HG03108 (cell line): ENCODE data around the gene BSND.
"Not testable (repeated sequence)": the region's sequence is repeated elsewhere in the genome, so short reads cannot be mapped to it uniquely, and the experiment has no call there.

ENCODE experiments used
- ATAC-seq: cut with Tn5 transposase; IDR thresholded peaks from one replicate; pipeline ENCODE4 v1.9.1; 2021; ENCODE audit warnings: moderate library complexity; ENCODE audit not compliant: unreplicated experiment

Gene BSND

DNA sequence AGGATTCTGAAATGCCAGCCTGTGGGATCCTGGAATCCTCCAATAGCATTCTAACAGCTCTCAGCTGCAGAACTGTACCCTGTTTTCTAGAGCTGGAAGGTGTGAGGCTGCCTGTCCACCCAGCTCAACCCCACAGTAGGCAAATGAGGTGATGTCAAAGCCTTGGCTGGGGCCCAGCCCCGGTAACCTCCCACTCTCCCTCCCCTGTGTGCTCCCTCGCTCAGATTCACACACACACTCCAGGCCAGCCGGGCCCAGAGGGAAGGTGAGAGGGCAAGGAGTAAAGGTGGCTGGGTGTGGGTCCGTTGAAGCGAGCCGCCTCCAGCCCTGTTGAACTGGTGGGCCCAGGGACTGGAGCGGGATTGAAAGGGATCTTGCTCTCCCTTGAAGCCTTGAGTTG is at the start of gene BSND:
Gene BSND (plus strand): TSS at position 257 of the 400 bp plus-strand sequence. CDS start 254 bp downstream, outside the sequence.
- ATAC-seq = no peak

DNA sequence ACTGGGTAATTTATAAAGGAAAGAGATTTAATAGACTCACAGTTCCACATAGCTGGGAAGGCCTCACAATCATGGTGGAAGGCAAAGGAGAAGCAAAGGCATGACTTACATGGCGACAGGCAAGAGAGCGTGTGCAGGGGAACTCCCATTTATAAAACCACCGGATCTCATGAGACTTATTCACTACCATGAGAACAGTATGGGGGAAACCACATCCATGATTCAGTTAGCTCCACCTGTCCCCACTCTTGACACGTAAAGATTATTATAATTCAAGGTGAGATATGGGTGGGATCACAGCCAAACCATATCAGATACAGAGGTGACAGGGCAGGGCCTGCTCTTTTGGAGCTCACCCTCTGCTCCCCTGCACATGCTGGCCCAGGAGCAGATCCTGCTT is 49.7 kb upstream of the BSND start:
- ATAC-seq = no peak

DNA sequence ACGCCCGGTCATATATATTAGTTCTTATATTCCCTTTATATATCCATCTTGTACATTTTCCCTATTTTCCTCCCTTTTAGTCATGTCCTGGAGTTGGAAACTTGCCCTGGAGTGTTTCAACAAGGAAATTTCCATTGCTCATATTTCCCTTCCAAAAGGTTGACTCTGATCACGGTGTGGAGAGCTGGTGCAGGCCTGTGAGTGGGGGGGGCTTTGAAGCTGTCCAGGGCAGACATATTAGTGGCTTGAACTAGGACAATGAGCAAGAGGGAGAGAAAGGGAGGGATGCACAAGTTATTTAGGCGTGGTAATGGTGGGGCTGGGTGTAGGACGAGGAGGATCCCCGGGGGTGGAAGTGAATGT is 48.7 kb upstream of the BSND start:
- ATAC-seq = no peak

DNA sequence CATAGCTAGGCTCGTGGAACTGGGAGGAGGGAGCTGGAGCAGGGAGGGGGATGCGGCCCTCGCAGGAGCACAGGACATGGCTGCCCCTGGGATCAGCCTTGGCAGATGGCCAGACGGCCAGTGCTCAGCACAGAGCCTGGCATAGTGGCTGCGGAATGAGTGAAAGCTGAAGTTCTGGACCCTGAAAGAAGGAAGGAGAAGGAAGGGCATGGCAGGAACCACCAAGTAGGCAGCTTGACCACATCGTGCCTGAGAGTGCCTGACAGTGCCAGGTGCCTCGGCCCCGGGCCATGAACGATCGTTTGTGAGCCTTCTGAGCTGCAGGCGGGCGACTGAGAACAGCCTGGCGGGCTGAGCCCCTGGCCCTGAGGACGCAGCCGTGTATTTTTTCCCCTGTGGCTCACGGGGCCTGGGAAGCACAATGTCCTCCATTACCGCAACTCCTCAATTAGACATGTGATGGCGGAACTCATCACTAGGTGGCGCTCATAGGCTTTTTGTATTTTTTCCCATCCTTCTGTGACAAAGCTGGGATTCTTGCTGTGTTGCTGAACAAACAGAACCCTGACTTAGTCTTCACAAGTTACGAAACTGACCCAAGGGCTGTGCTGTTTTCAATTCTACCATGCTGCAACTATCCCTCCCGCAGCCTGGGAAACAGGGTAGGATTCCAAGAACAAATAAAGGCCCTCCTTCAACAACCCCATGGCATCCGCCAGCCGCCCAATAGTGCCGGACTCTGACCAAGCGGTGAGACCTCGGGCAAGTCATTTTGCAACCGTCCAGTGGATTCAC is 48.2 kb upstream of the BSND start:
- ATAC-seq = no peak

DNA sequence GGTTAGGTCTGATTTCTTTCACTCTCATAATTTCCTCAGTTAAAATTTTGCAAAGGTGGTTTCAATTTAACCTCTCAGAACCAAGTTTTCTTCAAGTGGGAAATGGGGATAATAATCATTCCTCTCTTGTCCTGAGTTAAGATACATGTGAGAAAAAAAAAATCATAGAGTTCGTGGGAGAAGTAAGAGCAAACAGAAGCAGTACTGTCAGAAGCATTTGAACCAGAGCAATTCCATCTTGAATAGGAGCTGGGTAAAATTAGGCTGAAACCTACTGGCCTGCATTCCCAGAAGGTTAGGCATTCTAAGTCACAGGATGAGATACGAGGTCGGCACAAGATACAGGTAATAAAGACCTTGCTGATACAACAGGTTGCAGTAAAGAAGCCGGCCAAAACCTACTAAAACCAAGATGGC is 46.9 kb upstream of the BSND start:
- ATAC-seq = no peak

DNA sequence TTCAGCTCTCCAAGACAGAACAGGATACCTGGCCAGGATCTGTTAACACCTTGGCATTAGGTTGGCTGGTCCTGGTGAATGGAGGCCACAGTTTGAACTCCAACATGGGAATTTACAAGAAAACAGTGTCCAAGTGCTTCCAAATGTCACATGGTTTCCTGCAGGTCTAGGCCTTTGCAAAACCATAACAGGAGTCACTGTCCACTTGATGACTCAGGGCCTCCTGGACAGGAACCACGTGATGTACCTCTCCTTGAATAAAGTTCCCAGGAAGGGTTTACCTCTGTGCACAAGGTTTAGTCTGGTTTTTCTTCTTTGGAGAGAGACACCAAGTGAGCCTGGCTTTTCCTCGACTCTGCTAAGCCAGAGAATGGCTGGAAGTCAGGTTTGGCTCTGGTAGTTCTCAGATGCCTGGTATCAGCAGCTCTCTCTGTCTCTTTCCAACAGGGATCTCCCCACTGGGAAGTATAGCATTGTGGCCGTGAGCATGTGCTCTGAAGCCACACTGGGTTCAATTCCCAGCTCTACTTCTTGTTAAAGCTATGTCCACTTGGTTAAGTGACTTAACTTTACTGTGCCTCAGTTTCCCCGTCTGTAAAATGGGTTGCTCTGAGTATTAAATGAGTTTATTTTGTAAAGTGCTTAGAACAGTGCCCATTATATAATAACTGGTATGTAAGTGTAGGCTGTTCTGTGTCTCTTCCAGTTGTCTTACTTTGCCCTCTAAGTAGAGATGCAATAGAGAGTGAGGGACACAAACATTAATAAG is 45.6 kb upstream of the BSND start:
- ATAC-seq = no peak

DNA sequence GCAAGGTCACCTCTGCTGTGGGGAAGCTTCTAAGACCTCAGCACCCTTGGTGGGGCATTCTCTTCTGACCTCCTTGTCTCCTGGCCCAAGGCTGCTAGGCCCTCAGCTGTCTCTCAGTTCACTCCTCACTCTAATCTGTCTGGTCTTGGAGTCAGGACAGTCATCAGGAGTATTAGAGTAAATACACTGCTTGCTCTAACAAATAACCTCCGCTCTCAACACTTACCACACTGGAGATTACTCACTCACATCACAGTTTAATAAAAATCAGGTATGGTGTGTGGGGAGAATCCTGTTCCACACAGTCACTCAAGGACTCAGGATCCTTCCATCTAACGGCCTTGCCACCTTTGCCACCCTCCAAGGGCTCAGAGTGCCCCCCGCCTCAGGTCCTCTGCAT is 44.9 kb upstream of the BSND start:
- no peak for ATAC-seq

DNA sequence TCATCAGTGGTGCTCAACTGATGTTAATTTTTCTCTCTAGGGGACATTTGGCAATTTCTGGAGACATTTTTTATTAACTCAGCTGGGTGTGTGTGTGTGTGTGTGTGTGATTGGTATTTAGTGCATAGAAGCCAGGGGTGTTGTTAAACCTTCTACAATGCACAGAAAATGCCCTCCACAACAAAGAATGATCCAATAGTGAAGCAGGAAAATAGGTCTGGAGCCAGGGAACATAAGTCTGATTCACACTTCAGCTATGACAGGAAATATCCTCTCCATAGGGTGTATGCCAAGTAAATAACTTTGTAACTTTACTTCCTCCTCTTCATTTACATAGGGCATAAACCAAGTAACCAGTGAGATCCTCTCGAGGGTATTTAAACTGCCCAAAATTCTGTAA is 43.4 kb upstream of the BSND start:
- no peak for ATAC-seq

DNA sequence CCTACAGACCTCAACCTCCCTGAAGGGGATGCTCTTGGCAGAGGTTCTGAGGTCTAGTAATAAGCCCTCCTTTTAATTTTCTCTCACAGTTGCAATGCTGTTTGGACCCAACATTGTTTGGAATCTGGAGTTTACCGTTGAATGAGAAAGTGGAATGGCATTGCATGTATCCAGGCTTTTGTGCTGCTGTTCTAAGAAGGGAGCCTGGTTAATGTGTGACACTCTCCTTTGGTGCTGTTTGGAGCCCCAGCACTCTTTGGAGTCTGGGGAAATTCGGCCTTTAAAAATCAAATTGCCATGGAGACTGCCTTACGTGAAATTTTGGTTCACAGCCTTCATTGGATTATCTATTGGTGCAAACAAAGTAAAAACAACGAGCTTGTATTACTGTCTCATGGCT is 42.0 kb upstream of the BSND start:
- ATAC-seq = no peak

DNA sequence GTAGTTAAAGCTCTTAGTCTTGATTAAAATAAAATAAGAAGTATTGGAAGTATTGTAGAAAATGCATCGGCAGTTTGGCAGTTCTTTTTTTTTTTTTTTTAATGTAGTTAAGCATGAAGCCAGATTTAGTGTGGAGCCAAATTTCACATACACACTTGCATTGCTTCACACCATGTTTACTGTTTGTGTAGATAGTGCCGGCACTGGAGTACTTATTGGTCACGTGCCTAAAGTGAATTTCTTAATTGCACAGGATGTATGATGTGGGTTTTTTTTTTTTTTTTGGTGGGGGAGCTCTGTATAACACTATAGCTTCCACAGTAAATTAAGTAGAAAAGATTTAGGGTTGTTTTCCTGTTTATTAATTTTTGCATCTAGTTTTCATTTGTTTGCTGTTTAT is 39.5 kb upstream of the BSND start:
- no peak for ATAC-seq

DNA sequence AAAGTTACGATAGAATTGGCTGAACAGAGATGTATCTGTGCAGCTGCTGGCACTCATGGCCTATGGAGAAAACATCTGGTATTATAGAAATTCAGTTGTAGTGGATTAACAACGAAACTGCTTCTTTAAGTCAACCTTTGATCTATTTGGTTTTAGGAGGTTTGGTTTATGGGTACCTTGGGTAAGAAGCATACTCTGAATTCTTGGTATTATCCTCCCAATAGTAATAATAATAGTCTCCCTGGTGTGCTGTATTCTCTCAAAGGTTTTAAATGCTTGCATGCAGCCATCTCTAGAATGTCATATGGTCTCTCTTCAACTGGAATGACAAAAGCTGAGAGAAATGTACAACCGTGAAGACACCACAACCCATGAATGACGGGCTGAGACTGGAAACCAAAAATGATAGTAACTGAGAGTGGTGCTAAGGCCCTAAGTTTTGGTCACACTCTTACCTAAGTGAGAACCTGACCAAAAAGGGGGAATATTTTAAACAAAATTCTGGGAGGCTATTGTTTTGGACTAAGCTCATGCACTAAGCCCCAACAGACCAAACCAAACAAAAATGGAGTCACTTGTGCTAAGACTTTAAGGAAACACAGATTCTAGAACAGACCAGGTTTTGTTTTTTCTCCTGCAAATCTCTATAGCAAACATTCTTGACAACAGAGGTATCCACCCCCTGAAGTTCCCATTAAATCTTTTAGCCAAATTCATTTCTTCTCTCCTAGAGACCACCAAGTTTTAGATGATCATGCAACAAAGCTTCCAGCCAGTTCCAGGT is 35.9 kb upstream of the BSND start:
- no peak for ATAC-seq

DNA sequence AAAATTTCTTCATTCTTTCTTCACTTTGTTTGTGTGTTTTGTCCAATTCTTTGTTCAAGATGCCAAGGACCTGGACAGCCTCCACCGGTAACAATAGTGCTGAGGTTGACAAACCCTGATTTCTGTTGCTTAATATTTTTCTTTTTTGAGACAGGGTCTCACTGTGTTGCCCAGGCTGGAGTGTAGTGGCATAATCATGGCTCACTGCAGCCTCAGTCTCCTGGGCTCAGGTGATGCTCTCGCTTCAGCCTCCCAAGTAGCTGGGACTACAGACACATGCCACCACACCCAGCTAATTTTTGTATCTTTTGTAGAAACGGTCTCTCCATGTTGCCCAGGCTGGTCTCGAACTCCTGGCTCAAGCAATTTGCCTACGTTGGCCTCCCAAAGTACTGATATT is 34.9 kb upstream of the BSND start:
- not testable (repeated sequence) for ATAC-seq

DNA sequence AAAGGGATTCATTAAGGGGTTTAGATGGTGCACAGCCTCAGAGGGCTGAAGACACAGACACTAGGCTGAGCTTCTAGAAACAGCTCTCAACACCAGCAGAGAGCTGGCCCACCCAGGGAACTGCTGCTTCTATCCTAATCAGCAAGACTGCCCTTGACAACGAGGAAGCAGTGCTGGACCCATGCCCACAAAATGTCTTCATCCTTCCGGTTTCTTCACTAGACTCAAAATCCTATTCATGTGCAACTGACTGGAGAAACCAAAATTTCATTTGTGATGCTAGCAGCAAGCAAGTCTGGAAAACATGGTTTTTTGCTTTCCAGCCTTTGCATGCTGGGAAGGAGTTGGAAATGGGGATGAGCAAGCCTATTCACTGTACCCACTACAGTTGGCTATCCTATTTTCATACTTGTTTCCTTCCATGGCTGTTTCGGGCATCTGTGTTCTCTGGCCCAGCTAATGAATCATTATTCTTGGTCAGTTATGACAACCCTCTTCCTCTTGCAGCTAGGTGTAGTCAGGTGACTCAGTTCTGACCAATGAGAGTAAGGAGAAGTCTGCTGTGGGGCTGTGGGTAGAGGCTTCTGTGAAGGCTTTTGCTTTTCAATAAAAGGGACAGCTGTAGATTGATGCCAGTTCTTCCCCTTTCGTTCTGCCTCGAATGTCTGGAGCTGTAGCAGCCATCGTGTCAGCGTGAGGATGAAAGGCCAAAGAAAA is 33.0 kb upstream of the BSND start:
- ATAC-seq = peak; percentile 81

DNA sequence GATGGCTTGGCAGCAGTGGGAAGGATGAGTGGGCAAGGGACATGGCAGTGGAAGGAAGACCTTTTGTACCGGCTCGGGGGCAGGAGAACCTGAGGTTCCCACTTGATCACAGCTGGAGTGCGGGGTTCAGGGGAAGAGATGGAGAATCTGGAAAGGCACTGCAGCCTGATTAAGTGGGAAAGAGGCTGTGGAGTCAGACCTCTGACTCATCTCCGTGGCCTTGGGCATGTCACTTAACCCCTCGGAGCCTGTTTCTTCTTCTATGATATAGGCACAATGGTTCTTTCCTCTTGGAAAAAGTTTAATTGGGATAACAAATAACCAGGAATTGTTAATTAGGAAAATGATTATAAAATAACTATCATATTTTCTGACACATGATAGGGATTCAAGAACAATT is 31.4 kb upstream of the BSND start:
- ATAC-seq = no peak

DNA sequence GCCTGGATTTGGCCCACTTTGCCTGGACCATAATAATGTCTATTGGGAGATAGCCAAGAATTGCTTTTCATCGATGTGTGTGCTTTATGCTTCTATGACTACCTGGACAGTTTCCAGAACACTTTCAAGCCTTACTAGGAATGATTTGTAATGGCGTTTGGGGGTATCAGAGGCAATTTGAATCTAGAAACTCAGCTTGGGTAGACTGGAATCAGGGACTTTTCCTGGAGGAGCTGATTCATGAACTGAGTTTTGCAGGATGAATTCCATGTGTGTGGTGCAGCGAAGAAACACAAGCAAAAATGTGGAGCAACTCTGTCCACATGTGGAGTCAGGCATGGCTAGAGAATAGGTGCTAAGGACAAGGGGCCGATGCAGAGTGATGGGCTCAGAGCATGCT is 30.2 kb upstream of the BSND start:
- ATAC-seq = no peak

DNA sequence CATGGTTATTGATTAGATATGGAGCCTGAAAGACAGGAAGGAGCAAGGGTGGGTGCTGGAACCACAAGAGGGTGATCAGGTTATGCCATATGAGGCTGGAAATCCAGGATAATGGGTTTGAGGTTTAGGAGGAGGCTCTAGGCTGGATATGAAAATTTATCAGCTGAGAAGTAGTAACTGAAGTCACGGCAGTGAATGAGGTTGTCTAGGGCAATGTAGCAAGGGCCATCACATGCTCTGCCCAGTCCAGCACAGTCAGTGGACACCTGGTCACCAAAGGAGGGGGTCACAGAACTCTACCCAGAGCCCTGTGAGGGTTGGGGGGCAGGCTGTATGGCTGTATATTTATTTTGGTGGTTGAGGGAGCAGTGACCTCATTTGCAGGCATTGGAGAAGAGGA is 28.9 kb upstream of the BSND start:
- ATAC-seq = no peak

DNA sequence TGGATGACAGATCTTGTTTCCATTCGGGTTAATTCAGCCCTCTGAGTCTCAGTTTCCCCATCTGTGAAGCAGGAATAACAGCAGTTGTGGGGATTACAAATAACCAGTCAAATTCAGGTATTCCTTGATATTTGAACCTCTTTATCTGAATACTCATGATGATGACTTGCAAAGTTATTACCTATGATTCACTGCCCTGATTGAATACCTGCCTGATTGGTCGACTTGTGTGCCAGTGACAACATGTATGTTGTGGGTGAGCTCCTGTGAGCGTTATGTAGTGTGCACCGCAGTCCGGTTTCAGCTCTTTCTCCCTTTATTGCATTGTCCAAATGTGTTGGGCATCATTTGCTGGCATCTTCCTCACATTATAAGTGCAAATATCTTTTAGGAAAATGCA is 27.8 kb upstream of the BSND start:
- no peak for ATAC-seq

DNA sequence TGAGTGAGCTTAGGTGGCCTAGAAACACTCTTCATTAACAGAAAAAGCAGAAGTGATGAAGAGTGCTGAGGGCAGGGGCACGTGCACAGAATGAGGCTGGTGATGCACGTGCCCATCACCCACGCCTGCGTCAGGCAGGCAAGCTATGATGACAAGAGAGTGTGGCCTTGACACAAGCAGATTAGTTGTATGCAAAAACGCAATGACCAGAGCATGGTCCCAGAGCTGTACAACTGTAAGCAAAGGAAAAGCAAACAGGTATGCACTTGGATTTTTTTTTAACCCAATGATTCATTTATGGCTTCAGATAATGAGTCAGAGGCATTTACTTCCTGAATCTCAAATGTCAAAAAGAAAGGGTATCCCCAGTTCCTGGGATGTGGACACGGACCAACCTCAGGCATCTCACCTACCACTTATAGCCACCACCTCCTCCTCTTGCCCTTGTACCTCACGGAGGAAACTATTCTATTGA is 27.4 kb upstream of the BSND start:
- ATAC-seq = peak; percentile 82

DNA sequence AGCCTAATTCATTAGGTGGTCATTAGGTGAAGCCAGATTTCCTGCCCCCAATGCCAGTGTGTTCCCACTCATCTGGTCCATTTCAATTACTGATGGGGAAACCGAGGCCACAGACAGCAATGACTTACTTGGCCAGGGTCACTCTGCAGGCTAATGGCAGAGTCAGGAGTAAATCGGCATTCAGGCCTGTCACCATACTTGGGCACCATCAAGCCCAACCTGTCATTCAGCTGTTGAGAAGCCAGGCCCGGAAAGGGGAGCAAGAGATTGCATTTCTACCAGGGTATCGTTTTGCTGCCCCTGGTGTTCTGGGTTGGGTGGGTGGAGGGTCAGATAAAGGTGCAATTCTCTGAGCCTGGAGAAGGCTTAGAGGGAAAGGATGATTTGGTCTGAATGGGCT is 26.3 kb upstream of the BSND start:
- no peak for ATAC-seq

DNA sequence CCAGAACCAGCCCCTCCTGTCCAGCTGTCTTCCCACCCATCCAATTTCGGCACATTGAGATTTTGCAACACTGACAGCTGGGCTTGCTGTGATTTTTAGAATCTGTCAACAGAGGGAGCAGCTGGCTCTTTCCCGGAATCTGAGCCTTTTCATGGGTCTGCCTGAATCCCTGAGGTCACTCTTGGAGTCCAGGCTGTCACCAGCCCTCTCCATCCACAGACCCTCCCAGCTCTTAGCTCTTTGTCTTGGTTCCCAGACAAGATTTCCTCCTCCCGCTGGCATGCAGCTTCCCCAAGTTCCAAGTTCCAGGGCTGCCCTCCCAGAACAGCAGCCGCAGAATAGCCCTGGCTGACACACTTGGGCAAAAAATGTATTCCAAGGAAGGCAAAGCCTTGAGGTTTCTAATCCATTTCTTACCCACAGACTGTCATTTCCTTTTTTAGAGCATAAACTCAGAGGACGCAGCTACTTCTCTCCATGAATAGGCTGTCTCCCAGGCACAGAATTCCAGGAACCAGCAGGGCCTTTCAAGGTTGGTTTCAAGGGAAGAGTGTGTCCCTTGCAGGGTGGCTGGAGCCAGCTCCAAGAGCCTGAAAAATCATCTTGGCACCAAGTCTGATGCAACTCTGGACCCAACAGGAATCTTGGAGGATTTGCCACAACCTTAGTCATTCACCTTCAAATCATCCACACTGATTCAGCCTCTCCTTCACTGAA is 25.4 kb upstream of the BSND start:
- no peak for ATAC-seq
